Thoracic aorta (tissue), 2 donors: Measurements from ENCODE around the gene SLC6A19. TPM values are rescaled to one million over a fixed set of nuclear protein-coding genes. Genes with fewer than 3 reads are reported as not detected.

Experiments
- ATAC-seq: fragments of 150-250 bp; one replicate; pipeline ENCODE4 v1.8.0; 2017; ENCODE audit warnings: low read depth; ENCODE audit not compliant: insufficient number of reproducible peaks, low FRiP score
- DNase-seq: peaks from one replicate; pipeline ENCODE4 v3.0.0-alpha.2; 2020; ENCODE audit warnings: low spot score
- H3K27ac ChIP-seq, 2 donors: fragments of 200-600 bp; sonication (generic); 1 replicate in 1 of 2; 2 replicates in 1 of 2; pipeline ENCODE4 v1.5.1; 2016; ENCODE audit warnings: mild to moderate bottlenecking in 2 of 2, moderate library complexity in 2 of 2
- H3K27me3 ChIP-seq: fragments of 200-600 bp; sonication (generic); replicated peaks from 2 replicates; pipeline ENCODE4 v1.6.0; 2016; ENCODE audit warnings: mild to moderate bottlenecking; ENCODE audit not compliant: insufficient read depth
- H3K36me3 ChIP-seq: fragments of 200-600 bp; sonication (generic); one replicate; pipeline ENCODE4 v1.5.1; 2016
- H3K4me1 ChIP-seq, 2 donors: fragments of 200-600 bp; sonication (generic); 1 replicate in 1 of 2; 2 replicates in 1 of 2; pipeline versions ENCODE4 v1.5.1 to v1.6.0; 2016; ENCODE audit warnings: low read depth in 2 of 2, mild to moderate bottlenecking in 1 of 2; ENCODE audit not compliant: control insufficient read depth in 1 of 2
- H3K4me3 ChIP-seq: fragments of 200-600 bp; sonication (generic); 2 replicates; pipeline ENCODE4 v1.5.1; 2016; ENCODE audit warnings: mild to moderate bottlenecking
- H3K9me3 ChIP-seq: fragments of 200-600 bp; sonication (generic); 2 replicates; pipeline ENCODE4 v1.5.1; 2016
- CTCF ChIP-seq: fragments of 200-600 bp; sonication (generic); IDR thresholded peaks from one replicate; pipeline ENCODE4 v1.5.1; 2019; ENCODE audit warnings: antibody characterized with exemption
- total RNA-seq, 2 donors: library from RNA; depleted of rRNA; stranded (reverse); fragments of >200 nt; gene quantifications; one replicate each; pipeline versions ENCODE4 v1.1.0 to v1.2.3, GENCODE V29; 2016

SLC6A19 gene
- total RNA-seq, 2 donors from 2014 or later: not detected

- Histone ChIP-seq H3K36me3 (no peaks in the 10 kb centered on the region), H3K9me3 (no peaks in the 10 kb centered on the region), H3K4me3 (no peak overlapping the region), H3K4me1 (no peaks in the 10 kb centered on the region), H3K27me3 (no peaks in the 10 kb centered on the region), H3K27ac (no peak overlapping the region)
- no peak for TF ChIP-seq CTCF
- DNase-seq (no peak), ATAC-seq (no peak)
Observed at GRCh38 chr5:1207555-1207954, 6.2 kb downstream of the SLC6A19 start.

- Histone ChIP-seq H3K27me3 (no peaks in the 10 kb centered on the region), H3K4me1 (no peaks in the 10 kb centered on the region), H3K4me3 (no peak overlapping the region), H3K27ac (no peak overlapping the region), H3K9me3 (no peaks in the 10 kb centered on the region), H3K36me3 (no peaks in the 10 kb centered on the region)
- ATAC-seq: no peak
- TF ChIP-seq CTCF: no peak
- no peak for DNase-seq
Observed at GRCh38 chr5:1208221-1208742, 6.9 kb downstream of the SLC6A19 start.

- no peak for DNase-seq
Observed at GRCh38 chr5:1208743-1209488, 7.5 kb downstream of the SLC6A19 start.

GRCh38 chr5:1209489-1209852 lies 8.1 kb downstream of the SLC6A19 start:
- no peak for ATAC-seq
- H3K27me3 ChIP-seq: no peaks in the 10 kb centered on the region
- no peaks in the 10 kb centered on the region for H3K36me3 ChIP-seq

More at GRCh38 chr5:1208743-1209488, 7.5 kb downstream of the SLC6A19 start:
- Histone ChIP-seq H3K9me3 (no peaks in the 10 kb centered on the region), H3K27ac (no peak overlapping the region), H3K4me1 (no peaks in the 10 kb centered on the region), H3K36me3 (no peaks in the 10 kb centered on the region), H3K27me3 (no peaks in the 10 kb centered on the region), H3K4me3 (no peak overlapping the region)
- no peak for TF ChIP-seq CTCF
- no peak for ATAC-seq

More at GRCh38 chr5:1209489-1209852, 8.1 kb downstream of the SLC6A19 start:
- no peak for TF ChIP-seq CTCF
- no peak overlapping the region for H3K27ac ChIP-seq
- no peaks in the 10 kb centered on the region for H3K9me3 ChIP-seq
- H3K4me1 ChIP-seq: no peaks in the 10 kb centered on the region
- no peak for DNase-seq
- H3K4me3 ChIP-seq: no peak overlapping the region
